Measurements from ENCODE around the gene SCYGR3.

SCYGR3 gene

DNA sequence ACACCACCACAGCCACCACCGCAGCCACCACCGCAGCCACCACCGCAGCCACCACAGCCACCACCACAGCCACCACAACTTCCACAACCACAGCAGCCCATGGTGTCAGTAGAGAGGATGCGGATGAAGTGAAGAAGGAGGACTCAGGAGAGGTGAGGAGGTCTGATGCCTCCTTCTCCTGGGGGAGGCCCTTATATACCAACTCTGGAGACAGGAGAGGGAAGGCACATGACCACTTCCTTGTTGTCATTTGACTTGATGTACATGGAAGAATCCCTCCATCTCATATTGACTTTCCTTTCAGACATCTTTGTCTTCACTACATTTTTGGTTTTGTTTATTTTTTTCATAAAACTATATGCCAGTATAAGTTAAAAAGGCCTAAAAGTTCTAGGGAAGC, at the start of gene SCYGR3:
Gene SCYGR3 (minus strand): TSS at position 101 of the 400 bp plus-strand sequence. CDS start 0 bp downstream, at position 101.
- Histone ChIP-seq H3K27ac (no peak within 1 kb of the TSS), H3K36me3 (ENCODE audit: insufficient read depth, low read length) (no peaks in the 10 kb centered on the region), H3K9ac (ENCODE audit: insufficient read length) (no peak within 1 kb of the TSS), H3K4me3 (no peak within 1 kb of the TSS), H3K9me3 (ENCODE audit: low read depth, low read length) (no peaks in the 10 kb centered on the region)
- no peak for DNase-seq (ENCODE audit: low read depth, low spot score)
- TF ChIP-seq POLR2AphosphoS5 (IDR thresholded peaks at IDR 0.05; ENCODE audit: borderline replicate concordance, low read depth, low read length), result no peak
- TF ChIP-seq FOXP2 (optimal IDR thresholded peaks at IDR 0.05; ENCODE audit: control extremely low read depth, extremely low read length, insufficient read depth), result no peak
- no peak for TF ChIP-seq EZH2 (IDR thresholded peaks at IDR 0.05)

GRCh38 chr2:227661827-227662226, 47.2 kb upstream of the SCYGR3 start:
- Histone ChIP-seq H3K9ac (ENCODE audit: insufficient read length) (no peak overlapping the region), H3K27ac (no peak overlapping the region), H3K9me3 (ENCODE audit: low read depth, low read length) (no peaks in the 10 kb centered on the region), H3K4me3 (no peak overlapping the region), H3K36me3 (ENCODE audit: insufficient read depth, low read length) (no peaks in the 10 kb centered on the region)
- DNase-seq (ENCODE audit: low read depth, low spot score), result no peak
- TF ChIP-seq POLR2AphosphoS5 (IDR thresholded peaks at IDR 0.05; ENCODE audit: borderline replicate concordance, low read depth, low read length) (no peak), FOXP2 (optimal IDR thresholded peaks at IDR 0.05; ENCODE audit: control extremely low read depth, extremely low read length, insufficient read depth) (no peak), EZH2 (IDR thresholded peaks at IDR 0.05) (no peak)

DNA sequence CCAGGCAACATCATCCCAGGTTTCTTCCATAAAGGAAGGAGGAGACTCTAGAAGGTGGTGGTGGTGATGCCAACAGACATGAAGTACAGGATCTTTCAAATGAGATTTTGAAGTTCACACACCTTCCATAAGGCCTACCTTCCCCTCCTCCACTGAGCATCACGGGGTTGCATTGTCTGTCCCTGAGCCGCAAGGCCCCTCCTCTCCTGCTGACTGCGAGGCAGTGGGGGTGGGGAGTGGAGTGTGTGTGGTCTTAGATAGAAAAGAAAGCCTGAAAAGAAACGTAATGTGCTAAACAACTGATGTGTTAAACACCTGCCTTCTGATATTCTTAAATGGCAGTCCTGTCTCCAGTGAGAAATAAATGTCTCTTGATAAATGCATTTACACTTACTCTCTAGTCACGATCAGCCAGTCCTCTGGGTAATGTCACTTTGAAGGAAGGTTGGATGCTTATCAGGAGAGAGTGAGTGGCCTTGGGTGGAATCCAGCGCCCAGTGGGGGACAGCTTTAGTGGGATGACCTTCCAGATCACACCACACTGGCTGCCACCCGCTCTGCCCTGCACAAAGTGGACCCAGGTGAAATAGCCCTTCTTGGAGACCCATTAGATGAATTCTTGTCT, 46.5 kb upstream of the SCYGR3 start:
- H3K4me3 ChIP-seq, result no peak overlapping the region
- DNase-seq (ENCODE audit: low read depth, low spot score), result no peak
- no peak overlapping the region for H3K27ac ChIP-seq
- TF ChIP-seq POLR2AphosphoS5 (IDR thresholded peaks at IDR 0.05; ENCODE audit: borderline replicate concordance, low read depth, low read length) (no peak), EZH2 (IDR thresholded peaks at IDR 0.05) (no peak), FOXP2 (optimal IDR thresholded peaks at IDR 0.05; ENCODE audit: control extremely low read depth, extremely low read length, insufficient read depth) (no peak)
- H3K9me3 ChIP-seq (ENCODE audit: low read depth, low read length), result no peaks in the 10 kb centered on the region
- H3K9ac ChIP-seq (ENCODE audit: insufficient read length), result no peak overlapping the region
- H3K36me3 ChIP-seq (ENCODE audit: insufficient read depth, low read length), result no peaks in the 10 kb centered on the region

DNA sequence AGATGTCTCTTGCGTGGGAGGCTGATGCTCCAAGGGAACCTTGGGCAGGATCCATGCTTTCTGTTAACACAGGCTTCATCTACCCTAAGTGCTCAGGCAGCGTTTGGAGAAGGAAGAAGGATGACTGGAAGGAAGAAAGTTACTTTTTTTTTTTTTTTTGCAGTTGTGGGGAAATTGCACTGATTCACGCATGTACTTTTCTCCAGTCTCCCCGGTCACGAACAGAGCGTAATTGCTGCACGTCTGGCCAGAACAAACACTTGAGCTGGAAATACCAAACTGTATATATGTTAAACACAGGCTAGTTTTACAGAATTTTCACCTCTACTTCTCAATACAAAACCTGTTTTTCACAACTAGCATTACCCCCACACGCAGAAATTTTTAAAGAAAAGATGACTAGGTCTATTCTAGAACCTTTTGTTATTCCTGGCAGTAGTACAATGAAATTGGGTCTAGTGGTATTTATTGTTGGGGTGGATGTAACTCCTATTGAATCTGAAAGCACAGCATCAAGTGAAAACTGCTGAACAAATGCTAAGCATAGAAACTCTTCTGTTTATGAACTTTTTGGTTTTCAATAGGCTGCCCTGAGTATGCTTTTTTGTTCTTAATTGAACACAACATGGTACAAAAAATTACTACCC, 42.7 kb upstream of the SCYGR3 start:
- no peak for DNase-seq (ENCODE audit: low read depth, low spot score)
- Histone ChIP-seq H3K36me3 (ENCODE audit: insufficient read depth, low read length) (no peaks in the 10 kb centered on the region), H3K27ac (no peak overlapping the region), H3K9ac (ENCODE audit: insufficient read length) (no peak overlapping the region), H3K9me3 (ENCODE audit: low read depth, low read length) (no peaks in the 10 kb centered on the region), H3K4me3 (no peak overlapping the region)
- TF ChIP-seq POLR2AphosphoS5 (IDR thresholded peaks at IDR 0.05; ENCODE audit: borderline replicate concordance, low read depth, low read length) (no peak), EZH2 (IDR thresholded peaks at IDR 0.05) (no peak), FOXP2 (optimal IDR thresholded peaks at IDR 0.05; ENCODE audit: control extremely low read depth, extremely low read length, insufficient read depth) (no peak)

DNA sequence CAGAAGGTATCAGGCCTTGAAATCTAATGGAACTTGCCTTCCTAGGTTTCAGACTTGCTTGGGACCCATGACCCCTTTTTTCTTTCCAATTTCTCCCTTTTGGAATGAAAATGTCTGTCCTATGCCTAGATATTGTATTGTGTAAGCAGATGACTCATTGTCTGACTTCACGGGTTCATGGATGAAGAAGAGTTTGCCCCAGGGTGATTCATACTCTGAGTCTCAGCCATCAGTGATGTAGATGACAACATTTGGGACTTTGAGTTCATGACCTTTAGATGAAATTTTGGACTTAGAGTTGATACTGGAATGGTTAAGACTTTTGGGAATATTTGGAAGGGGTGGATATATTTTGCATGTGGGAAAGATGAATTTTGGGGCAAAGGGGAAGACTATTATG, 40.8 kb upstream of the SCYGR3 start:
- Histone ChIP-seq H3K9me3 (ENCODE audit: low read depth, low read length) (no peaks in the 10 kb centered on the region), H3K4me3 (no peak overlapping the region), H3K27ac (no peak overlapping the region), H3K9ac (ENCODE audit: insufficient read length) (no peak overlapping the region), H3K36me3 (ENCODE audit: insufficient read depth, low read length) (no peaks in the 10 kb centered on the region)
- no peak for DNase-seq (ENCODE audit: low read depth, low spot score)
- no peak for TF ChIP-seq FOXP2 (optimal IDR thresholded peaks at IDR 0.05; ENCODE audit: control extremely low read depth, extremely low read length, insufficient read depth)

DNA sequence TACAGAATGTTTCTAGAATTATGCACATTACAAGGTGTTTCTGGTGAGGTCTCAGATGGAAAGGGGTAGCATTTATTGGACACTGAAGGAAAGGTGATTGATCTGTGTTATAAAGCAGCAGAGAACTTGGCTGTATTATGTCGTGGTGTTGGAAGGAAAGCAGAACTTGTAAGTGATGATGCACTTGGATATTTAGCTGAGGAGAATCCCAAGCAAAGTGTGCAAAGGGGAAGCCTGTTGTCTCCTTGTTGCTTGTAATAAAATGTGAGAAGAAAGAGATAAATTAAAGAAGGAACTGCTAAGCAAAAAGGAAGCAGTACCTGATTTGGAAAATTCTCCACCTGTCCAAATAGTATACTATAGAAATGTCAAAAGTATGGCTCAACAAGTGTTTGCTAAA, 39.8 kb upstream of the SCYGR3 start:
- no peaks in the 10 kb centered on the region for H3K36me3 ChIP-seq (ENCODE audit: insufficient read depth, low read length)
- DNase-seq (ENCODE audit: low read depth, low spot score), result no peak
- no peak for TF ChIP-seq POLR2AphosphoS5 (IDR thresholded peaks at IDR 0.05; ENCODE audit: borderline replicate concordance, low read depth, low read length)
- no peak for TF ChIP-seq EZH2 (IDR thresholded peaks at IDR 0.05)
- no peak for TF ChIP-seq FOXP2 (optimal IDR thresholded peaks at IDR 0.05; ENCODE audit: control extremely low read depth, extremely low read length, insufficient read depth)
- H3K4me3 ChIP-seq, result no peak overlapping the region
- no peak overlapping the region for H3K9ac ChIP-seq (ENCODE audit: insufficient read length)
- H3K9me3 ChIP-seq (ENCODE audit: low read depth, low read length), result no peaks in the 10 kb centered on the region
- H3K27ac ChIP-seq, result no peak overlapping the region

GRCh38 chr2:227653419-227653818, 38.8 kb upstream of the SCYGR3 start:
- DNase-seq (ENCODE audit: low read depth, low spot score), result no peak
- Histone ChIP-seq H3K9ac (ENCODE audit: insufficient read length) (no peak overlapping the region), H3K36me3 (ENCODE audit: insufficient read depth, low read length) (no peaks in the 10 kb centered on the region), H3K4me3 (no peak overlapping the region), H3K27ac (no peak overlapping the region), H3K9me3 (ENCODE audit: low read depth, low read length) (no peaks in the 10 kb centered on the region)
- TF ChIP-seq EZH2 (IDR thresholded peaks at IDR 0.05) (no peak), FOXP2 (optimal IDR thresholded peaks at IDR 0.05; ENCODE audit: control extremely low read depth, extremely low read length, insufficient read depth) (no peak), POLR2AphosphoS5 (IDR thresholded peaks at IDR 0.05; ENCODE audit: borderline replicate concordance, low read depth, low read length) (no peak)

DNA sequence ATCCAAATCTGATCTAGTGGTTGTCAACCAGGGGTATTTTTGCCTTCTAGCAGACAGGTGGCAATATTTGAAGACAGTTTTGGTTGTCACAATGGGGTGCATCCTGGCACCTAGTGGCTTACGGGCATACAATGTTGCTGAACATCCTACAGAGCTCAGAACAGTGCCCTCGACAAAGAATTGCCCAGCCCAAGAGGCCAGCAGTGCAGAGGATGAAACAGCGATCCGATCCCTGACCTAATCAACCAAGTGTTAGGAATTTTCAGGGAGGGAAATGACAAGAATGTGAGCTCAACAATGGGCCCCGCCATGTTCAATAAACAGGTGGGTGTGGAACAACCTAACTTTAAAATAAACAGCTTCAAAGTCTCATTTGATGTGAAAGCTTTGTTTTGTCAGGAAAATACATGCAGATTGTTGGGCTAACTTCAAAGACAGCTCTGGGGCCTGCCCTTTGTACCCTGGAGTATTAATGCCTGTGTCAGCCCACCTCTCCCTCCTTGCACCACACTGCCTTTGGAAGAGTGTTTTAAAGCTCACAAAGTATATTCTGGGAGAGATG, 29.4 kb upstream of the SCYGR3 start:
- TF ChIP-seq EZH2 (IDR thresholded peaks at IDR 0.05) (no peak), POLR2AphosphoS5 (IDR thresholded peaks at IDR 0.05; ENCODE audit: borderline replicate concordance, low read depth, low read length) (no peak), FOXP2 (optimal IDR thresholded peaks at IDR 0.05; ENCODE audit: control extremely low read depth, extremely low read length, insufficient read depth) (no peak)
- Histone ChIP-seq H3K9ac (ENCODE audit: insufficient read length) (no peak overlapping the region), H3K36me3 (ENCODE audit: insufficient read depth, low read length) (no peaks in the 10 kb centered on the region), H3K27ac (no peak overlapping the region), H3K4me3 (no peak overlapping the region), H3K9me3 (ENCODE audit: low read depth, low read length) (no peaks in the 10 kb centered on the region)
- no peak for DNase-seq (ENCODE audit: low read depth, low spot score)
